CD4-positive, alpha-beta T cell (primary cell): ENCODE data around the gene FAM241A. TPM values are rescaled to one million over a fixed set of nuclear protein-coding genes. Genes with fewer than 3 reads are reported as not detected.
"Not testable (repeated sequence)": the region's sequence is repeated elsewhere in the genome, so short reads cannot be mapped to it uniquely, and the experiment has no call there.

Experiments
- ATAC-seq: fragments of 200-7000 bp; cut with Tn5 transposase; one replicate; pipeline ENCODE4 v1.10.0; 2022; ENCODE audit warnings: mild to moderate bottlenecking; ENCODE audit not compliant: poor library complexity
- CTCF ChIA-PET: fragments of 350-600 bp; sonication (Branson Sonifier 250); formaldehyde crosslinking; loops from one replicate; lab custom pipeline; 2021; ENCODE audit warnings: antibody characterized with exemption, inconsistent platforms; lab: Charles Lee
- POLR2A ChIA-PET: fragments of 350-600 bp; sonication (Branson Sonifier 250); formaldehyde crosslinking; loops from one replicate; lab custom pipeline; 2021; ENCODE audit warnings: antibody characterized with exemption, inconsistent platforms; lab: Charles Lee
- DNase-seq, 14 experiments: peaks; one replicate each; pipeline ENCODE4 v3.0.0-alpha.2; 2013 to 2020; ENCODE audit warnings: mixed read lengths in 2 of 14
- H3K27ac ChIP-seq, 2 donors: one replicate each; pipeline versions ENCODE4 v1.5.1 to v1.7.0; 2013; ENCODE audit warnings: low read length in 2 of 2, low read depth in 1 of 2, mild to moderate bottlenecking in 1 of 2
- H3K27me3 ChIP-seq, 2 experiments: 1 replicate in 1 of 2; 2 replicates in 1 of 2; pipeline versions ENCODE4 v1.6.1 to v1.7.0; 2013; ENCODE audit warnings: low read length in 2 of 2, control low read depth in 1 of 2, mild to moderate bottlenecking in 1 of 2, moderate library complexity in 1 of 2; ENCODE audit not compliant: insufficient read depth in 2 of 2, control insufficient read depth in 1 of 2
- H3K36me3 ChIP-seq: one replicate; pipeline ENCODE4 v1.6.1; 2013; ENCODE audit warnings: low read length, control low read depth; ENCODE audit not compliant: insufficient read depth
- H3K4me1 ChIP-seq: one replicate; pipeline ENCODE4 v1.6.1; 2013; ENCODE audit warnings: low read length, control low read depth; ENCODE audit not compliant: insufficient read depth
- H3K4me3 ChIP-seq: one replicate; pipeline ENCODE4 v1.5.1; 2013; ENCODE audit warnings: mild to moderate bottlenecking, low read length, moderate library complexity
- H3K9me3 ChIP-seq, 2 experiments: 1 replicate in 1 of 2; 2 replicates in 1 of 2; pipeline versions ENCODE4 v1.6.1 to v1.7.0; 2013; ENCODE audit warnings: low read length in 2 of 2, mild to moderate bottlenecking in 2 of 2, control low read depth in 1 of 2, moderate library complexity in 1 of 2; ENCODE audit not compliant: control insufficient read depth in 1 of 2, insufficient read depth in 1 of 2
- H3K27ac Mint-ChIP-seq: one replicate; pipeline ENCODE4 v1.8.0; 2020; ENCODE audit warnings: mixed read lengths
- H3K27me3 Mint-ChIP-seq: one replicate; pipeline ENCODE4 v1.8.0; 2021; ENCODE audit warnings: mixed read lengths
- H3K36me3 Mint-ChIP-seq: one replicate; pipeline ENCODE4 v1.8.0; 2021; ENCODE audit warnings: low read depth, mixed read lengths
- H3K4me1 Mint-ChIP-seq: one replicate; pipeline ENCODE4 v1.8.0; 2021; ENCODE audit warnings: low read depth, mixed read lengths
- H3K4me3 Mint-ChIP-seq: one replicate; pipeline ENCODE4 v1.8.0; 2020; ENCODE audit warnings: mild to moderate bottlenecking, mixed read lengths
- H3K9me3 Mint-ChIP-seq: one replicate; pipeline ENCODE4 v1.8.0; 2020; ENCODE audit warnings: mixed read lengths
- CTCF ChIP-seq: fragments of 200-600 bp; IDR thresholded peaks from one replicate; pipeline ENCODE4 v1.8.0; 2022; ENCODE audit warnings: antibody characterized with exemption, mild to moderate bottlenecking
- intact Hi-C, 2 experiments: fragments of 100-400 bp; cut with DNase I in 1 of 2; cut with micrococcal nuclease in 1 of 2; formaldehyde crosslinking; loops; one replicate each; pipeline versions ENCODE4 v1.15.1 to v1.9.0; 2023 to 2025; cut with DNase I, micrococcal nuclease
- total RNA-seq, 174 experiments: library from RNA in 2 of 174; stranded (reverse) in 2 of 174; gene quantifications; one replicate each; pipeline ENCODE4 v1.2.3 and lab custom pipeline; 2021 to 2026

The FAM241A gene
- total RNA-seq, 2 experiments from 2014 or later = 0.74 to 1.1 TPM

DNA sequence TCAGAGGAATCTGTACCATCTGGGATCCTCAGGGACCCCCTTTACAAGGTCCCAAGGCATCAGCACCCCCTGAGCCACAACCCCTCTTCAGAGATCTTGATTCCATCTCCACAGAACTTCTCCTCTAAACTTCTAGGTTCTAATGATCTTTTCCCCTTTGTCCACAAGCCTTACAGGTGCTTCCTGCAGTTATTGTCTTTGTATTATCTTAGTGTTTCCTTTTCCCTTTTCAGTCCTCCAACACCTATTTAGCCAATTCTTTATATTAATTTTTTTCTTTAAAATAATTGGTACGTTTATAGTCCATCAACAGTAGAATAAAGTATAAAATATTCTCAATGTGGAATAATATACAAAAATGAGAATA lies 35.2 kb upstream of the FAM241A start:
- Mint-ChIP-seq H3K27ac (no peak overlapping the region), H3K27me3 (no peaks in the 10 kb centered on the region), H3K4me1 (no peaks in the 10 kb centered on the region), H3K4me3 (no peak overlapping the region), H3K36me3 (no peaks in the 10 kb centered on the region), H3K9me3 (no peaks in the 10 kb centered on the region)
- Histone ChIP-seq H3K36me3 (no peaks in the 10 kb centered on the region), H3K9me3 (no peaks in the 10 kb centered on the region), H3K27me3 (no peaks in the 10 kb centered on the region), H3K27ac (no peak overlapping the region), H3K4me3 (no peak overlapping the region), H3K4me1 (no peaks in the 10 kb centered on the region)
- ATAC-seq (no peak), DNase-seq (no peak)
- CTCF ChIA-PET = no interaction called here
- POLR2A ChIA-PET = no interaction called here
- intact Hi-C loops = no loop called here
- TF ChIP-seq CTCF = no peak

GRCh38 chr4:112111306-112111705 lies 33.9 kb upstream of the FAM241A start:
- H3K27ac ChIP-seq = no peak overlapping the region
- no peak overlapping the region for H3K4me3 ChIP-seq
- H3K4me1 ChIP-seq = no peaks in the 10 kb centered on the region
- DNase-seq = no peak
- ChIA-PET CTCF (no interaction called here), POLR2A (no interaction called here)
- Mint-ChIP-seq H3K4me1 (no peaks in the 10 kb centered on the region), H3K4me3 (no peak overlapping the region), H3K9me3 (no peaks in the 10 kb centered on the region), H3K27ac (no peak overlapping the region), H3K36me3 (no peaks in the 10 kb centered on the region), H3K27me3 (no peaks in the 10 kb centered on the region)
- ATAC-seq = no peak
- intact Hi-C loops = no loop called here
- no peak for TF ChIP-seq CTCF
- no peaks in the 10 kb centered on the region for H3K27me3 ChIP-seq
- no peaks in the 10 kb centered on the region for H3K36me3 ChIP-seq
- no peaks in the 10 kb centered on the region for H3K9me3 ChIP-seq

GRCh38 chr4:112112095-112112494 lies 33.2 kb upstream of the FAM241A start:
- DNase-seq, CTCF ChIA-PET, H3K4me1 ChIP-seq, H3K27ac ChIP-seq, H3K27me3 Mint-ChIP-seq, H3K9me3 ChIP-seq, H3K36me3 ChIP-seq, H3K36me3 Mint-ChIP-seq, POLR2A ChIA-PET, H3K9me3 Mint-ChIP-seq, H3K4me3 ChIP-seq, H3K27ac Mint-ChIP-seq, ATAC-seq, H3K27me3 ChIP-seq, H3K4me1 Mint-ChIP-seq, intact Hi-C loops, H3K4me3 Mint-ChIP-seq: not testable (repeated sequence)

- H3K4me3 ChIP-seq = no peak overlapping the region
- ATAC-seq (no peak), DNase-seq (no peak)
- Mint-ChIP-seq H3K27ac (no peak overlapping the region), H3K4me3 (no peak overlapping the region), H3K4me1 (no peaks in the 10 kb centered on the region), H3K9me3 (no peaks in the 10 kb centered on the region), H3K36me3 (no peaks in the 10 kb centered on the region), H3K27me3 (no peaks in the 10 kb centered on the region)
- H3K4me1 ChIP-seq = no peaks in the 10 kb centered on the region
- H3K27ac ChIP-seq = no peak overlapping the region
- H3K9me3 ChIP-seq = no peaks in the 10 kb centered on the region
- ChIA-PET CTCF (no interaction called here), POLR2A (no interaction called here)
- no peaks in the 10 kb centered on the region for H3K27me3 ChIP-seq
- intact Hi-C loops = no loop called here
- no peaks in the 10 kb centered on the region for H3K36me3 ChIP-seq
- no peak for TF ChIP-seq CTCF
Measured at GRCh38 chr4:112112590-112113170, 32.6 kb upstream of the FAM241A start.
